ENCODE results near the gene RIMS1.

RIMS1 gene

GRCh38 chr6:72206606-72207005 is 320.3 kb downstream of the RIMS1 start:
- Mint-ChIP-seq H3K9me3 (peaks cover 2% of the 10 kb centered on the region), H3K4me3 (no peak overlapping the region), H3K36me3 (ENCODE audit: low read depth) (no peaks in the 10 kb centered on the region), H3K27me3 (no peaks in the 10 kb centered on the region), H3K27ac (no peak overlapping the region), H3K4me1 (ENCODE audit: low read depth) (no peaks in the 10 kb centered on the region)
- DNase-seq: no peak

- Mint-ChIP-seq H3K36me3 (ENCODE audit: low read depth) (no peaks in the 10 kb centered on the region), H3K4me3 (no peak overlapping the region), H3K4me1 (ENCODE audit: low read depth) (no peaks in the 10 kb centered on the region), H3K27me3 (no peaks in the 10 kb centered on the region), H3K9me3 (no peaks in the 10 kb centered on the region), H3K27ac (no peak overlapping the region)
- no peak for DNase-seq
Measured at GRCh38 chr6:72212686-72213085, 326.3 kb downstream of the RIMS1 start.

GRCh38 chr6:72213654-72214053 is 327.3 kb downstream of the RIMS1 start:
- no peaks in the 10 kb centered on the region for H3K36me3 Mint-ChIP-seq (ENCODE audit: low read depth)
- DNase-seq: no peak
- no peaks in the 10 kb centered on the region for H3K9me3 Mint-ChIP-seq
- no peaks in the 10 kb centered on the region for H3K27me3 Mint-ChIP-seq
- H3K4me3 Mint-ChIP-seq: no peak overlapping the region
- H3K4me1 Mint-ChIP-seq (ENCODE audit: low read depth): no peaks in the 10 kb centered on the region
- no peak overlapping the region for H3K27ac Mint-ChIP-seq

GRCh38 chr6:72216222-72217068 is 330.1 kb downstream of the RIMS1 start:
- Mint-ChIP-seq H3K4me1 (ENCODE audit: low read depth) (no peaks in the 10 kb centered on the region), H3K27ac (no peak overlapping the region), H3K36me3 (ENCODE audit: low read depth) (no peaks in the 10 kb centered on the region), H3K9me3 (no peaks in the 10 kb centered on the region), H3K27me3 (no peaks in the 10 kb centered on the region), H3K4me3 (no peak overlapping the region)
- no peak for DNase-seq

- H3K4me3 Mint-ChIP-seq: no peak overlapping the region
- no peak overlapping the region for H3K27ac Mint-ChIP-seq
- H3K36me3 Mint-ChIP-seq (ENCODE audit: low read depth): no peaks in the 10 kb centered on the region
- H3K9me3 Mint-ChIP-seq: no peaks in the 10 kb centered on the region
- no peak for DNase-seq
- H3K4me1 Mint-ChIP-seq (ENCODE audit: low read depth): no peaks in the 10 kb centered on the region
- no peaks in the 10 kb centered on the region for H3K27me3 Mint-ChIP-seq
Measured at GRCh38 chr6:72217626-72218025, 331.3 kb downstream of the RIMS1 start.

GRCh38 chr6:72218125-72218524 is 331.8 kb downstream of the RIMS1 start:
- Mint-ChIP-seq H3K4me3 (no peak overlapping the region), H3K36me3 (ENCODE audit: low read depth) (no peaks in the 10 kb centered on the region), H3K9me3 (no peaks in the 10 kb centered on the region), H3K27me3 (no peaks in the 10 kb centered on the region), H3K27ac (no peak overlapping the region), H3K4me1 (ENCODE audit: low read depth) (no peaks in the 10 kb centered on the region)
- DNase-seq: no peak

- H3K4me3 Mint-ChIP-seq: no peak overlapping the region
- no peak for DNase-seq
- H3K27me3 Mint-ChIP-seq: no peaks in the 10 kb centered on the region
- no peak overlapping the region for H3K27ac Mint-ChIP-seq
- no peaks in the 10 kb centered on the region for H3K4me1 Mint-ChIP-seq (ENCODE audit: low read depth)
- no peaks in the 10 kb centered on the region for H3K9me3 Mint-ChIP-seq
- no peaks in the 10 kb centered on the region for H3K36me3 Mint-ChIP-seq (ENCODE audit: low read depth)
Measured at GRCh38 chr6:72219536-72219935, 333.2 kb downstream of the RIMS1 start.

GRCh38 chr6:72238021-72238420 is 351.7 kb downstream of the RIMS1 start:
- DNase-seq: no peak
- Mint-ChIP-seq H3K4me3 (no peak overlapping the region), H3K36me3 (ENCODE audit: low read depth) (no peaks in the 10 kb centered on the region), H3K4me1 (ENCODE audit: low read depth) (no peaks in the 10 kb centered on the region), H3K27ac (no peak overlapping the region), H3K9me3 (no peaks in the 10 kb centered on the region), H3K27me3 (no peaks in the 10 kb centered on the region)

GRCh38 chr6:72238900-72239299 is 352.6 kb downstream of the RIMS1 start:
- Mint-ChIP-seq H3K4me1 (ENCODE audit: low read depth) (no peaks in the 10 kb centered on the region), H3K27me3 (no peaks in the 10 kb centered on the region), H3K4me3 (no peak overlapping the region), H3K9me3 (no peaks in the 10 kb centered on the region), H3K36me3 (ENCODE audit: low read depth) (no peaks in the 10 kb centered on the region), H3K27ac (no peak overlapping the region)
- DNase-seq: no peak

GRCh38 chr6:72245565-72245964 is 359.2 kb downstream of the RIMS1 start:
- DNase-seq: no peak
- H3K27ac Mint-ChIP-seq: no peak overlapping the region
- no peak overlapping the region for H3K4me3 Mint-ChIP-seq
- H3K4me1 Mint-ChIP-seq (ENCODE audit: low read depth): no peaks in the 10 kb centered on the region
- no peaks in the 10 kb centered on the region for H3K9me3 Mint-ChIP-seq
- no peaks in the 10 kb centered on the region for H3K27me3 Mint-ChIP-seq
- H3K36me3 Mint-ChIP-seq (ENCODE audit: low read depth): no peaks in the 10 kb centered on the region

GRCh38 chr6:72246926-72247325 is 360.6 kb downstream of the RIMS1 start:
- no peak overlapping the region for H3K27ac Mint-ChIP-seq
- H3K4me3 Mint-ChIP-seq: no peak overlapping the region
- no peaks in the 10 kb centered on the region for H3K27me3 Mint-ChIP-seq
- H3K4me1 Mint-ChIP-seq (ENCODE audit: low read depth): no peaks in the 10 kb centered on the region
- DNase-seq: no peak
- no peaks in the 10 kb centered on the region for H3K36me3 Mint-ChIP-seq (ENCODE audit: low read depth)
- no peaks in the 10 kb centered on the region for H3K9me3 Mint-ChIP-seq

- H3K36me3 Mint-ChIP-seq (ENCODE audit: low read depth): no peaks in the 10 kb centered on the region
- H3K4me1 Mint-ChIP-seq (ENCODE audit: low read depth): no peaks in the 10 kb centered on the region
- no peaks in the 10 kb centered on the region for H3K27me3 Mint-ChIP-seq
- H3K9me3 Mint-ChIP-seq: no peaks in the 10 kb centered on the region
- DNase-seq: no peak
- no peak overlapping the region for H3K4me3 Mint-ChIP-seq
- no peak overlapping the region for H3K27ac Mint-ChIP-seq
Measured at GRCh38 chr6:72248621-72249020, 362.3 kb downstream of the RIMS1 start.

GRCh38 chr6:72250664-72251063 is 364.3 kb downstream of the RIMS1 start:
- Mint-ChIP-seq H3K27ac (no peak overlapping the region), H3K36me3 (ENCODE audit: low read depth) (no peaks in the 10 kb centered on the region), H3K4me1 (ENCODE audit: low read depth) (no peaks in the 10 kb centered on the region), H3K4me3 (no peak overlapping the region), H3K9me3 (no peaks in the 10 kb centered on the region), H3K27me3 (no peaks in the 10 kb centered on the region)
- no peak for DNase-seq

GRCh38 chr6:72260489-72260888 is 374.1 kb downstream of the RIMS1 start:
- Mint-ChIP-seq H3K27me3 (no peaks in the 10 kb centered on the region), H3K27ac (no peak overlapping the region), H3K4me1 (ENCODE audit: low read depth) (no peaks in the 10 kb centered on the region)

GRCh38 chr6:72261554-72261953 is 375.2 kb downstream of the RIMS1 start:
- H3K27me3 Mint-ChIP-seq: no peaks in the 10 kb centered on the region
- H3K36me3 Mint-ChIP-seq (ENCODE audit: low read depth): no peaks in the 10 kb centered on the region
- no peaks in the 10 kb centered on the region for H3K9me3 Mint-ChIP-seq
- DNase-seq: no peak
- no peak overlapping the region for H3K27ac Mint-ChIP-seq
- no peaks in the 10 kb centered on the region for H3K4me1 Mint-ChIP-seq (ENCODE audit: low read depth)
- no peak overlapping the region for H3K4me3 Mint-ChIP-seq

More at GRCh38 chr6:72260489-72260888, 374.1 kb downstream of the RIMS1 start:
- Mint-ChIP-seq H3K4me3 (no peak overlapping the region), H3K36me3 (ENCODE audit: low read depth) (no peaks in the 10 kb centered on the region), H3K9me3 (no peaks in the 10 kb centered on the region)
- DNase-seq: no peak

GRCh38 chr6:72262254-72262653 is 375.9 kb downstream of the RIMS1 start:
- Mint-ChIP-seq H3K36me3 (ENCODE audit: low read depth) (no peaks in the 10 kb centered on the region), H3K9me3 (no peaks in the 10 kb centered on the region), H3K4me1 (ENCODE audit: low read depth) (no peaks in the 10 kb centered on the region), H3K4me3 (no peak overlapping the region), H3K27me3 (no peaks in the 10 kb centered on the region), H3K27ac (no peak overlapping the region)
- DNase-seq: no peak
